Measurements from ENCODE around the gene G2E3.

GRCh38 chr14:30655658-30656057 lies 96.7 kb downstream of the G2E3 start:
- no peak for TF ChIP-seq POLR2AphosphoS5 (IDR thresholded peaks at IDR 0.05; ENCODE audit: borderline replicate concordance, low read depth, low read length)
- TF ChIP-seq EZH2 (IDR thresholded peaks at IDR 0.05): no peak
- TF ChIP-seq FOXP2 (optimal IDR thresholded peaks at IDR 0.05; ENCODE audit: control extremely low read depth, extremely low read length, insufficient read depth): no peak

Measured in SK-N-MC (cell line).